Measurements from ENCODE around the gene SASH3. TPM values are rescaled to one million over a fixed set of nuclear protein-coding genes. Genes with fewer than 3 reads are reported as not detected.

Gene SASH3
- total RNA-seq, 4 donors from 2014 or later = 0.34 to 3.3 (median 1.7) TPM

DNA sequence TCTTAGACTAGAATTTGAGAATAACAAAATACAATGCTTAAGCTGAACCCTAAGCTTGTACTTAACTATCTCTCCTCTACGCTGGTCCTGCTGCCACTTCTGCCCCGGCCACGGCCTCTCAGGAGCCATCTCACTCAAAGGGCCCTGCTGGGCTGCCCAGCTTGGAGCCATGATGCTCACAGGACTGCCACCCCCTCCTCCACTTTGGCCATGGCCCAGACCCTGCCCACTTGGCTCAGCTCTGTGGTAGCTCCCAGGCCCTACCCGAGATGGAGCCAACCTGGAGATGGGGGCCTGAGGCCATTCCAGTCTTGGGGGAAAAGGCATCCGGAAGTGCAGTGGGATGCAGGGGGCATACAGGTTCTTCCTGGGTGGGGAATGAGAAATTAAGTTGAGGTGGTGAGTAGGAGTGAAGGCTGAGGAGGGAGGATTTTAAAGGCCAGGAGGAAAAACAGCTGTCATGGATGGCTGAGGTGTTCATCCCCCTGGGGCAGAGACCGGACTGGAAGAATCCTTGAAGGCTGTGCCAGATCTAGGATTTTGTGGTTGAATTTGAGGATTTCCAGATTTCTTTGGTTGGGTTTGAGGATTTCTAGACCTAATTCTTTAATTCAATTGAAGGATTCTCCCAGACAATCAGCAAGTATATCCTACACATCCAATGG, 824 bp downstream of the SASH3 start:
- Histone ChIP-seq H3K27me3 (no peaks in the 10 kb centered on the region), H3K4me1 (no peaks in the 10 kb centered on the region), H3K36me3 (no peaks in the 10 kb centered on the region), H3K4me3 (peak overlapping the region; percentile 26), H3K9me3 (no peaks in the 10 kb centered on the region), H3K27ac (no peak overlapping the region)
- no peak for DNase-seq (ENCODE audit: low spot score in 2 of 2)
- no peak for TF ChIP-seq POLR2A (IDR thresholded peaks at IDR 0.05)
- TF ChIP-seq EP300 (IDR thresholded peaks at IDR 0.05) = no peak
- TF ChIP-seq POLR2AphosphoS5 (IDR thresholded peaks at IDR 0.05) = no peak
- TF ChIP-seq, protein P1, sequence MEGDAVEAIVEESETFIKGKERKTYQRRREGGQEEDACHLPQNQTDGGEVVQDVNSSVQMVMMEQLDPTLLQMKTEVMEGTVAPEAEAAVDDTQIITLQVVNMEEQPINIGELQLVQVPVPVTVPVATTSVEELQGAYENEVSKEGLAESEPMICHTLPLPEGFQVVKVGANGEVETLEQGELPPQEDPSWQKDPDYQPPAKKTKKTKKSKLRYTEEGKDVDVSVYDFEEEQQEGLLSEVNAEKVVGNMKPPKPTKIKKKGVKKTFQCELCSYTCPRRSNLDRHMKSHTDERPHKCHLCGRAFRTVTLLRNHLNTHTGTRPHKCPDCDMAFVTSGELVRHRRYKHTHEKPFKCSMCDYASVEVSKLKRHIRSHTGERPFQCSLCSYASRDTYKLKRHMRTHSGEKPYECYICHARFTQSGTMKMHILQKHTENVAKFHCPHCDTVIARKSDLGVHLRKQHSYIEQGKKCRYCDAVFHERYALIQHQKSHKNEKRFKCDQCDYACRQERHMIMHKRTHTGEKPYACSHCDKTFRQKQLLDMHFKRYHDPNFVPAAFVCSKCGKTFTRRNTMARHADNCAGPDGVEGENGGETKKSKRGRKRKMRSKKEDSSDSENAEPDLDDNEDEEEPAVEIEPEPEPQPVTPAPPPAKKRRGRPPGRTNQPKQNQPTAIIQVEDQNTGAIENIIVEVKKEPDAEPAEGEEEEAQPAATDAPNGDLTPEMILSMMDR (IDR thresholded peaks at IDR 0.05) = no peak
- WGBS = 77% methylated on average over 6 of the region's 6 CpGs

GRCh38 chrX:129781134-129781672, 1.5 kb downstream of the SASH3 start:
- TF ChIP-seq, protein P1 (IDR thresholded peaks at IDR 0.05) = no peak
- TF ChIP-seq EP300 (IDR thresholded peaks at IDR 0.05) (no peak), POLR2A (IDR thresholded peaks at IDR 0.05) (no peak), POLR2AphosphoS5 (IDR thresholded peaks at IDR 0.05) (no peak)
- Histone ChIP-seq H3K36me3 (no peaks in the 10 kb centered on the region), H3K4me3 (peak overlapping the region; percentile 26), H3K9me3 (no peaks in the 10 kb centered on the region), H3K27ac (no peak overlapping the region), H3K4me1 (no peaks in the 10 kb centered on the region), H3K27me3 (no peaks in the 10 kb centered on the region)
- no peak for DNase-seq (ENCODE audit: low spot score in 2 of 2)
- 35% methylated on average over 5 of the region's 8 CpGs for WGBS

DNA sequence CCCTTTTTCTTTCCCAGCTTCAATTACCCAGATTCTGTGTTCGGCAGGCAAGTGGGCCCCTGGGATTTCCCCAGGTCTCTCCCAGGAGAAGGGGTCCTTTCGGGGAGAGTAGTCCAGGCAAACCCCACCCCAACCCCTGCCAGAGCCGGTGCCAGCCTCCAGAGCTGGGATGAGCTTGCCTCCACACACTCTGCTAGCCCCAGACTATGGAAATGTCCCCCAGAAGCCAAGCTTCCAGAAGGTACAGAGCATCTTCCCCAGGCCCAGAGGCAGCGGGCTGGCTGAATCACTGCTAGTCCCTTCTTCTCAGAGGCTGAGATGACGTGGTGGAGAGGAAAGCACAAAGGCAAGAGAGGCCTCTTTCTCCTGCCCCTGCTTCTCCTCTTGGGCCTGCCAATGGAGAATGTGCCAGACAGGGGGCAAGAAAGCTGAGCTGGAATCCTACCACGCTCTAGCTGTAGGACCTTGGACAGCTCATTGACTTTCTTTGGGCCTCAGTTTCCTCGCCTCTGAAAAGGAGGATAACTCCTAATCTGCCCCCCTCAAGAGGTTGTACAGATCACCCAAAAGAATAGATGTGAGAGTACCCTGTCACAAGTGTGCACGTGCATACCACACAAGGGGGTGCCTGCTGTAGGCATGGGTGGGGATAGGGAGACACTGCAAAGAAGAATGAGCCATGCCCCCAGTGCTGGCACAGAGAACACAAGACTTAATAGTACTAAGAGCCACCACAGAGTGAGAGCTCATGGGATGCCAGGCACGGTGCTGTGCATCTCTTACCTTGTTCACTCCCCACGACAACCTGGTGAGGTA, 2.1 kb downstream of the SASH3 start:
- no peak overlapping the region for H3K27ac ChIP-seq
- WGBS = 84% methylated on average over 5 of the region's 10 CpGs
- H3K4me3 ChIP-seq = no peak overlapping the region

DNA sequence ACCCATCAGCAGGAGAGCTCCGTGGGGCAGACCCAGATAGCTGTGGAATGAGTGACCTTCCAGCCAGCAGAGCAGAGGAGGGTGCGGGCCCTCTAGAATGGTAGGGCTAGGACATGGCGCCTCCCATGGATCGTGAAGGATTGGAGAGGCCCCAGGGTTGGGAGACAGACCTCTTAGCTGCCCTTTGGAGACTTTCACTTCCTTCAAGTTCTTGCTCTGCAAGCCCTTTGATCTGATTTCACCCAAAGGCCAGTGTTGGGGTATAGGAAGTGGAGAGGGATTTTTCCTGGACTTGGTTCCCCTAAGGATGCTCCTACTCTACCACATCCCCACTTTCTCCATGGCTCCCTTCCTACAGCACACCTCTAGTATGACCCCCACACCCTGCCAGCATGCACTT, 3.0 kb downstream of the SASH3 start:
- Histone ChIP-seq H3K36me3 (no peaks in the 10 kb centered on the region), H3K27ac (no peak overlapping the region), H3K4me3 (no peak overlapping the region), H3K27me3 (no peaks in the 10 kb centered on the region), H3K4me1 (no peaks in the 10 kb centered on the region), H3K9me3 (no peaks in the 10 kb centered on the region)
- no peak for DNase-seq (ENCODE audit: low spot score in 2 of 2)
- no peak for TF ChIP-seq POLR2A (IDR thresholded peaks at IDR 0.05)
- no peak for TF ChIP-seq POLR2AphosphoS5 (IDR thresholded peaks at IDR 0.05)
- no peak for TF ChIP-seq EP300 (IDR thresholded peaks at IDR 0.05)
- TF ChIP-seq, protein P1 (IDR thresholded peaks at IDR 0.05) = no peak
- 69% methylated on average over 4 of the region's 4 CpGs for WGBS

More for the DNA sequence above, 2.1 kb downstream of the SASH3 start:
- no peak for DNase-seq (ENCODE audit: low spot score in 2 of 2)
- Histone ChIP-seq H3K9me3 (no peaks in the 10 kb centered on the region), H3K36me3 (no peaks in the 10 kb centered on the region), H3K4me1 (no peaks in the 10 kb centered on the region), H3K27me3 (no peaks in the 10 kb centered on the region)
- TF ChIP-seq POLR2A (IDR thresholded peaks at IDR 0.05) (no peak), EP300 (IDR thresholded peaks at IDR 0.05) (no peak), POLR2AphosphoS5 (IDR thresholded peaks at IDR 0.05) (no peak)
- TF ChIP-seq, protein P1 (IDR thresholded peaks at IDR 0.05) = no peak

DNA sequence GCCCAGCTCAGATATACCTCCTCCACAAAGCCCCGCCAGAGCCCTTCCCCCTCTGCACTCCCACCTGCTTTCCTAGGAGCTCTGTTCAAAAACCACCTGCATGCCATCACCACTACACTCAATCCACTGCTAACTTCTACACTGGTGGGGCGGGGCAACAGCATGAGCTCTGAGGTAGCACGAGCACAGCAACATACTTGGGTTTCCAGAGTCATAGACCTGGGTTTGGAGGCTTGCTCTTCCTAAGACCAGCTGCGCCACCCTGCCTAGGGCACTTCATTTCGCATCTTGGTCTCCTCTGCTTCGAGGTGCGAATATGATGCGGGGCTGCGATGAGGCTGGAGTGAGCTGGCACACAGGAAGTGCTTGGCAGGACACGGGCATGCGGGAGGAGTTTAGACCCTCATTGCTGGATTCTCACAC, 3.6 kb downstream of the SASH3 start:
- H3K36me3 ChIP-seq = no peaks in the 10 kb centered on the region
- no peaks in the 10 kb centered on the region for H3K9me3 ChIP-seq
- no peak for DNase-seq (ENCODE audit: low spot score in 2 of 2)
- 80% methylated on average over 10 of the region's 11 CpGs for WGBS
- H3K4me1 ChIP-seq = no peaks in the 10 kb centered on the region
- H3K4me3 ChIP-seq = no peak overlapping the region
- TF ChIP-seq EP300 (IDR thresholded peaks at IDR 0.05) (no peak), POLR2AphosphoS5 (IDR thresholded peaks at IDR 0.05) (no peak), POLR2A (IDR thresholded peaks at IDR 0.05) (no peak)
- TF ChIP-seq, protein P1 (IDR thresholded peaks at IDR 0.05) = no peak
- H3K27me3 ChIP-seq = no peaks in the 10 kb centered on the region
- H3K27ac ChIP-seq = no peak overlapping the region

Data from suprapubic skin (tissue), 4 donors.